Hepatic stellate cell (primary cell): ENCODE results near the gene CTSG.
"Not testable (repeated sequence)": the region's sequence is repeated elsewhere in the genome, so short reads cannot be mapped to it uniquely, and the experiment has no call there.

Experiments
- DNase-seq: peaks from one replicate; pipeline ENCODE4 v3.0.0; 2011; ENCODE audit warnings: low spot score

Gene CTSG, protein sequence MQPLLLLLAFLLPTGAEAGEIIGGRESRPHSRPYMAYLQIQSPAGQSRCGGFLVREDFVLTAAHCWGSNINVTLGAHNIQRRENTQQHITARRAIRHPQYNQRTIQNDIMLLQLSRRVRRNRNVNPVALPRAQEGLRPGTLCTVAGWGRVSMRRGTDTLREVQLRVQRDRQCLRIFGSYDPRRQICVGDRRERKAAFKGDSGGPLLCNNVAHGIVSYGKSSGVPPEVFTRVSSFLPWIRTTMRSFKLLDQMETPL

DNA sequence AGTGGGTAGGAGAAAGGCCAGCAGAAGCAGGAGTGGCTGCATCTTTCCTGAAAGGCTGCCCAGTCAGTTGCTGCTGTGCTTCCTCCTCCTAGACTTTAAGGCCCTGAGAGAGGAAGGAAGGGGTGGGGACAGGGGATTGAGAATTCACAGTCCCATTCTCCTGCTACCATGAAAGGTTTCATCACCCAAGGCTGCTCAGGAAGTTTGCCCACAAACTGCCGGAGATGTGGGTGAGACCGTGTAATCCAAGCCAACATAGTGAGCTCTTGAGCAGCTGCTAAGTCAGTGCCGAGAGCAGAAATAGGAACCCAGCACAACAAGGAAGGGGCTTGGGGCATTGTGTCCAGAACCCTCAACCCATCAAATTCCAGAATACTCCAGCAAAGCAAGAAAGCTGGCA lies at the start of gene CTSG:
Gene CTSG (minus strand): TSS at position 69 of the 400 bp plus-strand sequence. CDS start 27 bp downstream, at position 42.
- no peak for DNase-seq

DNA sequence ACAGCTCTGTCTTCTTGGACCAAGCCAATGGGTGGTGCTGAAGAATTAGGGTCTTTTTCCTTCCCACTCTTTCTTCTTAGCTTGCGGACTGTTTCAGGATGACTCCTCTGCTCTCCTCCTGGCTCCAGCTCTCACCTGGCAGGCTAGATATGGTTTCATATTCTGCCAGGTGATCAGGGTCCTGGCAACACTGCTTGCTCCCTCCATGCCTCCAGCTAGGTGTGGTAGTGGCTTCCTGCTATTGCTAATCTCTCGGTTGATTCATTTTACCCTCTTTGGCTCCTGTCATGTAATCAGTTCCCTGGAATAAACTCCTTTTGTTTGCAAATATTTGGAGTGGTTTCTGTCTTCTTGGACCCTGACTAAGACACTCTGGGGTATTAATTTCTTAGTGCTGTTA lies 37.7 kb upstream of the CTSG start:
- no peak for DNase-seq

GRCh38 chr14:24613241-24613640 lies 37.2 kb upstream of the CTSG start:
- DNase-seq = no peak

DNA sequence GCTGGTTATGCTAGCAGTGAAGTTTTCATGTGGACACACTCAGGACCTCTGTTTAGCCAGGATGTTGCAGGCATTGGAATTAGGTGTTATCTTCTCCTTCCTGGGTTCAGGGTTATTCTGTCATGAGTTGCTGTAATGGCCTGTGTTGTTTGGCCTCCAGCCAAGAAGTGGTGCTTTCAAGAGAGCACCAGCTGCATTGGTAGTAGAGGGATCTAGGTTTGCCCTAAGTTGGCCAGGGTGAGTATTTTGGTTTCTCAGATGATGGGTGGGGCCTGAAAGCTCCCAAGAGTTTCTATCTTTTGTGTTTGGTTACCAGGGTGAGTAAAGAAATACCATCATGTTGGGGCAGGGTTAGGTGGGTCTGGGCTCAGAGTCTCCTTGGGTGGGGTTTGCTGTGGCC lies 36.1 kb upstream of the CTSG start:
- no peak for DNase-seq

DNA sequence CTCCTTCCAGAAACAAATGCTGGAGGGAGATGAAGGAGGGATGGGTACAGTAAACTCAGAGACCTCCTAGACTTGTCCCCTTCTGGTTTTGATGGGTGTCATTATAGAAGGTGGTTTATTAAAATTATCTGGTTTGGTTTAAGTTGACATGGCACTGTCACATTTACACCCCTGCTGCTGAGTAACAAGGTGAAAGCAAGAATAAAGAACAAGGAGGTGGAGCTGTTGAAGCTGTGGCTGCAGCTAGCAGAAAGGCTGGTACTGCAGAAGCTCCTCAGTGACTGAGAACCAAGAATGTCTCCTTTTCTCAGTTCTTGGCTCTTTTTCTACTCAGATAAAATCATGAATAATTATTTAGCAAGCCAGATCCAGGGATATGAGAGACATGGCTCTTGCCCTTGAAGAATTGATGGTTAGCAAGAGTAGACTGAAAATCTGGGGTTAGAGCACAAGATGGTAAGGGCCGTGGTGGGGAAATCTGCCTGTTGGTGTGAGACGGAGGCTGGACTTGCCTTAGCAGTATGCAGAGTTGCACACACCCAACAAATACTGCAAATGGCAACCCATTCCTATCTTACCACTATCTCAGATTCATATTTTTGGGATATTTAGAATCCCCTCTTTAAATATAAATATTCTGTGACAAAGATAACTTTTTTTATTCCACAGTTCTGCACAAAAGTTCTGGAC lies 33.8 kb upstream of the CTSG start, which contains the start of gene GZMH:
Gene GZMH (minus strand): TSS at position 31 of the 690 bp plus-strand sequence. CDS start 72 bp downstream, outside the sequence.
- DNase-seq = no peak

DNA sequence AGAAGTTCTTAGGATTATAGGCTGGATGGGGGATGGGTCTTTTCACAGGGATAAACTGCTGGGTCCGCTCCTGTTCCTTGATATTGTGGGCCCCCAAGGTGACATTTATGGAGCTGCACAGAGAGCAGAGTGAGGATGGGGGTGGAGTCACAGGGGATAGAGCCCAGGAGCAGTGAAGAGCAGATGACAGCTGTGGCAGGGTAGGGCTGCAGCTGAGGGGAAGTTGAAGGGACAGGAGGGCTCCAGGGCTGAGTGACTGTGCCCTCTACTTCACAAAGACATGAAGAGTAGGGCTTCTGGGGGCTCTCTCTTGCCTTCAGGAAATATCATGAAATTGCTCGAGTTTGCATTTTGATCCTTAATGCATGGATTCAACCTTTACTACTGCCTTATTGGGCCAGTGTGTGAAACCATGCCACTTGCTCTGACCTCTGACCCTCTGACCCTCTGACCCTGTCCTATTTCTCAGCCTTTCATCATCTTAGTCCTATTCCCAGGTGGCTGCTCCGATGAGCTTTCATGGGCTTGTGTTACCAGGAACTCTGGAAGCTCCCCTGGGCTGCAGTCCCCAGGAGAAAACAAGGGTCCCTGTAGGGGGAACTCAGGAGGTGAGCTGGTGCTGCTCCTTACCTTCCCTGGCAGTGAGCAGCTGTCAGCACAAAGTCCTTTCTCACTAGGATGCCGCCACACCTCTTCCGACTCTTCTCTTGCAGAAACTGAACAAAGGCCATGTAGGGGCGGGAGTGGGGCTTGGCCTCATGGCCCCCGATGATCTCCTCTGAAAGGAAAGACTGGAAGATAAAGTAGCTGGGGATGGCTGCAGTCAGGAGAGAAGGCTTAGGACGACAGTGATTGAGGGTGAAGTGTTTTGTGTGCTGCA lies 31.8 kb upstream of the CTSG start:
- DNase-seq = no peak

DNA sequence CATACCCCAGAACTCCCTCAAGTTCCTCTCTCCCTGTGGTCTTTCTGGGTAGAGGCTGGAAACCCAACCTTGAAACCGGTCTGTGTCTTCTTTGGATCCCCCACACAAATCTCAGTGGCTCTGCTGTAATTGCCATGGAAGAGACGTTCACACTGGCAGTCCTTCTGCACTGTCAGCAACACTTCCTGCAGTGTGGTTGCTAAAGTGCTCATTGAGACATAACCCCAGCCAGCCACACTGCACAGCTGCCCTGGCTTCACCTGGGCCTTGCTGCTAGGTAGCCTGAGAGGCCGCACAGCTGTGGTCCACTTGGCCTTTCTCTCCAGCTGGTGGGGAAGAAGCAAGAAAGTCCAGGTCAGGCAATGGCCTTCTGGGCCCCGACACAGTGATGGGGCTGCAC lies 31.0 kb upstream of the CTSG start:
- no peak for DNase-seq

- DNase-seq = no peak
These were observed 30.2 kb upstream of the CTSG start for GRCh38 chr14:24606297-24606696.

GRCh38 chr14:24605435-24606190 lies 29.6 kb upstream of the CTSG start:
- DNase-seq = peak; percentile 15

DNA sequence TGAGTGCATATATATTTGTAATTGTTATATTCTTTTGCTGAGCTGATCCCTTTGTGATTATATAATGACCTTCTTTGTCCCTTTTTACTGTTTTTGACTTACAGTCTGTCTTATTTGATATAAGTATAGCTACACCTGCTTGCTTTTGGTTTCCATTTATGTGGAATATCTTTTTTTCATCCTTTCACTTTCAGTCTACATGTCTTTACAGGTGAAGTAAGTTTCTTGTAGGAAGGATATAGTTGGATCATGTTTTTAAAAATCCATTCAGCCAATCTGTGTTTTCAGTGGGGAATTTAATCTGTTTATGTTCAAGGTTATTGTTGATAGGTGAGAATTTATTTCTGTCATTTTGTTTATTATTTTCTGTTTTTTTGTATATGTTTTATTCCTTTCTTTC lies 21.4 kb upstream of the CTSG start:
- no peak for DNase-seq

GRCh38 chr14:24595073-24595808 lies 19.2 kb upstream of the CTSG start:
- no peak for DNase-seq

GRCh38 chr14:24591004-24591403 lies 15.0 kb upstream of the CTSG start:
- DNase-seq = not testable (repeated sequence)

DNA sequence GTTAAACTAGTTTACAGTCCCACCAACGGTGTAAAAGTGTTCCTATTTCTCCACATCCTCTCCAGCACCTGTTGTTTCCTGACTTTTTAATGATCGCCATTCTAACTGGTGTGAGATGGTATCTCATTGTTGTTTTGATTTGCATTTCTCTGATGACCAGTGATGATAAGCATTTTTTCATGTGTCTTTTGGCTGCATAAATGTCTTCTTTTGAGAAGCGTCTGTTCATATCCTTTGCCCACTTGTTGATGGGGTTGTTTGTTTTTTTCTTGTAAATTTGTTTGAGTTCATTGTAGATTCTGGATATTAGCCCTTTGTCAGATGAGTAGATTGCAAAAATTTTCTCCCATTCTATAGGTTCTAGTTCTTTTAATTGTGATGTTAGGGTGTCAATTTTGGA lies 8.4 kb upstream of the CTSG start:
- DNase-seq = not testable (repeated sequence)

- DNase-seq = no peak
These were observed 2.5 kb upstream of the CTSG start for GRCh38 chr14:24578558-24578957.

DNA sequence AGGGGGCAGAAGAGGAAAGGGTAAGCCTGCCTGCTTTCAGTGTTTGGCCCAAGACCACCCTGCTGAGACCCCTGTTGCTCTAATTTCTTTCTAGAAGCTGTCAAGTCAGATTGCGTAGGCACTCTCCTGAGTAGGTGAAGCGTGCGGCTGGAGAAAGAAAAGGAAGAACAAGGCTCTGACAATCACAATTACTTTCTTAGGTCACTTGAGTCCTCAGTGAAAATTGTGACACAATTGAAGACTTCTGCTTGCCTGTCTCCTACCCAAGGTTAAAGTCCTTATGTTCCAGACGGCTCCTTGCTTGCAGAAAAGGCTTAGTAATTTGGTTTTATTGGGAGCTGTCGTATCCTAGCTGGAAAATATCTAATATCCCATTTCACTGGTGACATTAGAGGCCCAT lies 721 bp upstream of the CTSG start:
- DNase-seq = no peak

GRCh38 chr14:24574206-24574774 lies 1.8 kb downstream of the CTSG start:
- DNase-seq = no peak

DNA sequence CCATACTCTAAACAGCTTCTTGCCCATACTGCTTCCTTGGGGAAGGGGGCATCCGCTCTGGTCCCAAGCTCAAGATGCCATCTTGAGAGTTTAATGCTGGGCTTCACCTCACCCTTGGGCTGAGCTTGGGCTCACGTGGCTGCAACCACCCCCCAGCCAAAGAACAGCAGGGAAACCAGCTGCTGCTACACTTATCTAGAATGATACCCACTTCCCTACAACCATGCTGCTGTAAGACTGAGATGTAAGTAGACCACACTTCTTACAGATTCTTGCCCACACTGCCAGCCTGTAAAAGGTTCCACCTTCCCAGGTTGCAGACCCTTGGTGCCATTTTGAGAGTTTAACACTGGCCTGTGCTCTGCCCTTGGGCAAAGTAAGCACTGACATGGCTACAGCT lies 9.7 kb downstream of the CTSG start:
- DNase-seq = no peak

GRCh38 chr14:24565766-24566165 lies 10.3 kb downstream of the CTSG start:
- DNase-seq = no peak

GRCh38 chr14:24563505-24563904 lies 12.5 kb downstream of the CTSG start:
- no peak for DNase-seq

DNA sequence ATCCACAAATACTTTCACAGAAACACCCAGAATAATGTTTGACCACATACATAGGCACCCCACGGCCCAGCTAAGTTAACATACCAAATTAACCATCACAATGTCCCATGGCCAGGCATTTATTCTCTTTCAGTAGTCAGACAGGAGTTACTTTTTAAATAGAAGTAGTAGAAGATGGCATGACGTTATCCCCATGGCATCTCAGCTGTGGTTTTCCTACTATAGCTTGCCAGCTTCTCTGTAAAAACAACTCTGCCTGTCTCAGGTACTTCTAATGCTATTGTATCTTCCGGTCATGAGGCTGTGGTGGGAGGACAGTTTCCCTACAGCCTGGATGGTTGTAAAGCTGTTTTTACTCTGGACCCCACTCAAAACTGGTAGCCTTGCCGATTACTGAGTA lies 19.3 kb downstream of the CTSG start:
- no peak for DNase-seq

GRCh38 chr14:24549064-24549463 lies 27.0 kb downstream of the CTSG start:
- not testable (repeated sequence) for DNase-seq
